Measurements from ENCODE around the gene CACNB1. TPM values are rescaled to one million over a fixed set of nuclear protein-coding genes. Genes with fewer than 3 reads are reported as not detected.

Gene CACNB1
- total RNA-seq, 1 experiment from 2014 or later = 20.0 TPM

DNA sequence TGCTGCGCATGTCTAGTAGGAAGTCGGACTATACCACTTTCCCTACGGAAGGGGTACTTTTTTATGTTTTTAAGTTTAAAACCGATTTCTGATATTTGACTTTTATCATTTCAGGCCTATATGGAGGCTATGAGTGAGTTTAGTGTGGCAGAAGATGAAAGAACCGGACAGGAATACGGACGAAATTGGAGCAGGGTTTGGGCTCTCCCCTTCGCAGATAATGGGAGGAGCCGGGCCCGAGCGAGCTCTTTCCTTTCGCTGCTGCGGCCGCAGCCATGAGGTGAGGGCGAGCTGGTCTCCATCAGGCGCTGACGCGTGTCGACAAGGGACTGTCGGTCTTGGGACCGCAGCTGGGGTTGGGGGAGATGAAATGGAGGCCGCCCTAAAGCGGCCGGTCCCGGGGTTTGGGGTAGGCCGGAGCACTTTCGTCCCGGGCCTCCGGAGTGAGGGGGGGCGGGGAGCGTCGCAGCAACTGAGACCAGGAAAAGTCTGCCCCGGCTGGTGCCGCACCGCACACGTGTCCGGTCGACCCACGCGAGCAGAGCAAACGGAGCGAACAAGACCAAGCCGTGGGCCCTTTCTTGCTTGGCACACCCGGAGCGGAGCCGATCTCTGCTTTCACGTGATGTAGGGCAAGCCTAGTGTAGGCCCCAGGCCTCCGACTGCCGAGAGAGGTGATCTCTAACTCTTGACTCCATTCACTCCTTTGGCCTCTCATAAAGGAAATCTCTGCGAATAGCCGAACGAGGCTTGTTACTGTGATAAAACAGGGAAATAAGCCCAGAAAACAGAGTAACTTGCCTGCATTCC, 2.8 kb upstream of the CACNB1 start, which contains the start of gene RPL19:
TSS of gene RPL19 (plus strand) at position 214 of the 810 bp plus-strand sequence. CDS start at position 276, 62 bp downstream.
- Histone ChIP-seq H3K18ac (ENCODE audit: insufficient read length, low read depth, low read length) (peak within 1 kb of the TSS; percentile 99), H2BK120ac (ENCODE audit: low read depth, low read length, poor library complexity, severe bottlenecking) (no peak within 1 kb of the TSS), H4K8ac (replicated peaks; ENCODE audit: insufficient read length, low read depth, low read length) (no peak within 1 kb of the TSS), H3K23me2 (ENCODE audit: insufficient read length, low read depth, low read length, poor library complexity, severe bottlenecking) (peaks cover 8% of the 10 kb centered on the region), H3T11ph (ENCODE audit: low read length) (peak within 1 kb of the TSS; percentile 97), H4K5ac (ENCODE audit: insufficient read length, low read depth, low read length) (peak within 1 kb of the TSS; percentile 97), H2BK12ac (ENCODE audit: insufficient read length, low read depth, low read length) (no peak within 1 kb of the TSS), H3K9ac (ENCODE audit: extremely low read depth, insufficient read length, low read length) (peak within 1 kb of the TSS; percentile 99), H3K9me3 (ENCODE audit: control insufficient read depth, low read depth, low read length) (no peaks in the 10 kb centered on the region), H2BK15ac (ENCODE audit: low read depth, low read length) (no peak within 1 kb of the TSS), H3K14ac (ENCODE audit: insufficient read depth, low read length) (peak within 1 kb of the TSS; percentile 97), H4K20me1 (ENCODE audit: control insufficient read depth, insufficient read depth, insufficient read length) (no peaks in the 10 kb centered on the region), H3K27ac (ENCODE audit: insufficient read length, low read depth, low read length) (peak within 1 kb of the TSS; percentile 75), H2AFZ (ENCODE audit: low read length) (peak within 1 kb of the TSS; percentile 99), H3K56ac (ENCODE audit: insufficient read length, low read depth, low read length) (peak within 1 kb of the TSS; percentile 57), H2BK20ac (ENCODE audit: low read depth, low read length, poor library complexity, severe bottlenecking) (no peak within 1 kb of the TSS), H4K91ac (ENCODE audit: insufficient read length, low read depth, low read length) (peak within 1 kb of the TSS; percentile 57), H3K27me3 (ENCODE audit: insufficient read depth, low read length) (no peaks in the 10 kb centered on the region), H3K79me2 (ENCODE audit: insufficient read depth, low read length) (peaks cover 9% of the 10 kb centered on the region; the same call in 1 of the 2 replicates), H3K4ac (ENCODE audit: low read depth, low read length) (peak within 1 kb of the TSS; percentile 65; the same call in 1 of the 2 replicates), H3K79me1 (ENCODE audit: insufficient read depth, low read depth, low read length, poor library complexity, severe bottlenecking) (no peaks in the 10 kb centered on the region), H3K4me2 (ENCODE audit: insufficient read depth, insufficient read length, low read length) (peak within 1 kb of the TSS; percentile 88), H3K23ac (ENCODE audit: insufficient read length, low read depth, low read length) (peak within 1 kb of the TSS; percentile 72), H2BK5ac (ENCODE audit: insufficient read length, low read length) (peak within 1 kb of the TSS; percentile 100), H2AK5ac (ENCODE audit: insufficient read length, low read length) (no peak within 1 kb of the TSS), H3K4me1 (ENCODE audit: insufficient read depth, low read length) (no peaks in the 10 kb centered on the region; the same call in 1 of the 2 replicates)
- H3K36me3 Mint-ChIP-seq (ENCODE audit: insufficient read depth in 1 of 3, low read depth in 3 of 3) = peaks cover 39 to 52% (median 51%) of the 10 kb centered on the region in 3 experiments
- TF ChIP-seq, protein P1, sequence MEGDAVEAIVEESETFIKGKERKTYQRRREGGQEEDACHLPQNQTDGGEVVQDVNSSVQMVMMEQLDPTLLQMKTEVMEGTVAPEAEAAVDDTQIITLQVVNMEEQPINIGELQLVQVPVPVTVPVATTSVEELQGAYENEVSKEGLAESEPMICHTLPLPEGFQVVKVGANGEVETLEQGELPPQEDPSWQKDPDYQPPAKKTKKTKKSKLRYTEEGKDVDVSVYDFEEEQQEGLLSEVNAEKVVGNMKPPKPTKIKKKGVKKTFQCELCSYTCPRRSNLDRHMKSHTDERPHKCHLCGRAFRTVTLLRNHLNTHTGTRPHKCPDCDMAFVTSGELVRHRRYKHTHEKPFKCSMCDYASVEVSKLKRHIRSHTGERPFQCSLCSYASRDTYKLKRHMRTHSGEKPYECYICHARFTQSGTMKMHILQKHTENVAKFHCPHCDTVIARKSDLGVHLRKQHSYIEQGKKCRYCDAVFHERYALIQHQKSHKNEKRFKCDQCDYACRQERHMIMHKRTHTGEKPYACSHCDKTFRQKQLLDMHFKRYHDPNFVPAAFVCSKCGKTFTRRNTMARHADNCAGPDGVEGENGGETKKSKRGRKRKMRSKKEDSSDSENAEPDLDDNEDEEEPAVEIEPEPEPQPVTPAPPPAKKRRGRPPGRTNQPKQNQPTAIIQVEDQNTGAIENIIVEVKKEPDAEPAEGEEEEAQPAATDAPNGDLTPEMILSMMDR (conservative IDR thresholded peaks at IDR 0.05) = no peak
- H3K4me1 Mint-ChIP-seq = peaks cover 30 to 39% of the 10 kb centered on the region in 2 experiments
- peak within 1 kb of the TSS; percentile 98 for H3K4me3 Mint-ChIP-seq
- WGBS (ENCODE audit: extremely low coverage, insufficient read length, low lambda C conversion rate) = no CpG with 5 or more reads among the region's 52 CpGs
- H3K27ac Mint-ChIP-seq = peak within 1 kb of the TSS; percentile 99 to 100 (median 100)
- no peaks in the 10 kb centered on the region for H3K27me3 Mint-ChIP-seq (ENCODE audit: low read depth)
- H3K9me3 Mint-ChIP-seq = peaks cover 0 to 7% of the 10 kb centered on the region in 2 experiments; a peak in 1 of 5 replicates
- DNase-seq = peak; percentile 79

Data from H9 (cell line).